ENCODE data around the gene LUC7L2.

The LUC7L2 gene

GRCh38 chr7:139397192-139397591, 37.5 kb downstream of the LUC7L2 start:
- no peak for TF ChIP-seq TEAD4 (IDR thresholded peaks at IDR 0.05)
- no peak for TF ChIP-seq USF1 (IDR thresholded peaks at IDR 0.05)
- TF ChIP-seq ZBTB7A (IDR thresholded peaks at IDR 0.05; ENCODE audit: low read depth), result no peak
- TF ChIP-seq TAF1 (IDR thresholded peaks at IDR 0.05; ENCODE audit: low read depth), result no peak
- TF ChIP-seq NFIC (IDR thresholded peaks at IDR 0.05), result no peak
- no peak for TF ChIP-seq FOXM1 (IDR thresholded peaks at IDR 0.05; ENCODE audit: borderline replicate concordance, low read depth)
- no peak for TF ChIP-seq EP300 (IDR thresholded peaks at IDR 0.05; ENCODE audit: borderline replicate concordance)
- TF ChIP-seq YY1 (IDR thresholded peaks at IDR 0.05; ENCODE audit: low read depth), result no peak
- TF ChIP-seq RAD21 (IDR thresholded peaks at IDR 0.05; ENCODE audit: low read depth), result no peak
- TF ChIP-seq CEBPB (IDR thresholded peaks at IDR 0.05), result no peak
- no peak for TF ChIP-seq REST (IDR thresholded peaks at IDR 0.05; ENCODE audit: low read depth)
- no peak for TF ChIP-seq CREB1 (IDR thresholded peaks at IDR 0.05; ENCODE audit: low read depth)
- no peak for TF ChIP-seq EGR1 (IDR thresholded peaks at IDR 0.05)

- TF ChIP-seq EGR1 (IDR thresholded peaks at IDR 0.05), result no peak
- no peak for TF ChIP-seq RAD21 (IDR thresholded peaks at IDR 0.05; ENCODE audit: low read depth)
- TF ChIP-seq TAF1 (IDR thresholded peaks at IDR 0.05; ENCODE audit: low read depth), result no peak
- no peak for TF ChIP-seq USF1 (IDR thresholded peaks at IDR 0.05)
- TF ChIP-seq TCF12 (IDR thresholded peaks at IDR 0.05; ENCODE audit: low read depth), result no peak
- no peak for TF ChIP-seq YY1 (IDR thresholded peaks at IDR 0.05; ENCODE audit: low read depth)
- no peak for TF ChIP-seq REST (IDR thresholded peaks at IDR 0.05; ENCODE audit: low read depth)
Observed at GRCh38 chr7:139403601-139404000, 43.9 kb downstream of the LUC7L2 start.

GRCh38 chr7:139407555-139407954, 47.9 kb downstream of the LUC7L2 start:
- TF ChIP-seq RAD21 (IDR thresholded peaks at IDR 0.05; ENCODE audit: low read depth), result no peak
- no peak for TF ChIP-seq EGR1 (IDR thresholded peaks at IDR 0.05)
- no peak for TF ChIP-seq CREB1 (IDR thresholded peaks at IDR 0.05; ENCODE audit: low read depth)
- TF ChIP-seq CEBPB (IDR thresholded peaks at IDR 0.05), result no peak
- TF ChIP-seq TEAD4 (IDR thresholded peaks at IDR 0.05), result no peak
- TF ChIP-seq NFIC (IDR thresholded peaks at IDR 0.05), result no peak
- TF ChIP-seq MAX (IDR thresholded peaks at IDR 0.05), result no peak
- TF ChIP-seq TAF1 (IDR thresholded peaks at IDR 0.05; ENCODE audit: low read depth), result no peak
- TF ChIP-seq FOXM1 (IDR thresholded peaks at IDR 0.05; ENCODE audit: borderline replicate concordance, low read depth), result no peak
- no peak for TF ChIP-seq YY1 (IDR thresholded peaks at IDR 0.05; ENCODE audit: low read depth)
- no peak for TF ChIP-seq TCF12 (IDR thresholded peaks at IDR 0.05; ENCODE audit: low read depth)
- no peak for TF ChIP-seq REST (IDR thresholded peaks at IDR 0.05; ENCODE audit: low read depth)
- no peak for TF ChIP-seq USF1 (IDR thresholded peaks at IDR 0.05)
- no peak for TF ChIP-seq ZBTB7A (IDR thresholded peaks at IDR 0.05; ENCODE audit: low read depth)
- no peak for TF ChIP-seq EP300 (IDR thresholded peaks at IDR 0.05; ENCODE audit: borderline replicate concordance)

- TF ChIP-seq ZBTB7A (IDR thresholded peaks at IDR 0.05; ENCODE audit: low read depth) (no peak), TCF12 (IDR thresholded peaks at IDR 0.05; ENCODE audit: low read depth) (no peak), EGR1 (IDR thresholded peaks at IDR 0.05) (no peak), CREB1 (IDR thresholded peaks at IDR 0.05; ENCODE audit: low read depth) (no peak), EP300 (IDR thresholded peaks at IDR 0.05; ENCODE audit: borderline replicate concordance) (no peak), USF1 (IDR thresholded peaks at IDR 0.05) (no peak), CEBPB (IDR thresholded peaks at IDR 0.05) (no peak), NFIC (IDR thresholded peaks at IDR 0.05) (no peak), RAD21 (IDR thresholded peaks at IDR 0.05; ENCODE audit: low read depth) (no peak), REST (IDR thresholded peaks at IDR 0.05; ENCODE audit: low read depth) (no peak), TEAD4 (IDR thresholded peaks at IDR 0.05) (no peak), FOXM1 (IDR thresholded peaks at IDR 0.05; ENCODE audit: borderline replicate concordance, low read depth) (no peak), MAX (IDR thresholded peaks at IDR 0.05) (no peak)
Observed at GRCh38 chr7:139416405-139416804, 56.7 kb downstream of the LUC7L2 start.

Data from Ishikawa (cell line).